Epidermal melanocyte (primary cell): ENCODE results near the gene C17orf107.

Source experiments
- DNase-seq: peaks from one replicate; pipeline ENCODE4 v3.0.0; 2011; ENCODE audit warnings: low spot score; ENCODE audit not compliant: insufficient read length

Gene C17orf107

GRCh38 chr17:4872786-4873185 is 26.6 kb upstream of the C17orf107 start:
- DNase-seq: no peak

GRCh38 chr17:4877089-4877488 is 22.2 kb upstream of the C17orf107 start:
- DNase-seq: no peak

GRCh38 chr17:4879601-4880000 is 19.7 kb upstream of the C17orf107 start:
- no peak for DNase-seq

- DNase-seq: no peak
These were observed 18.5 kb upstream of the C17orf107 start for GRCh38 chr17:4880857-4881256.

GRCh38 chr17:4881761-4882555 is 17.4 kb upstream of the C17orf107 start:
- DNase-seq: no peak

- DNase-seq: no peak
These were observed 14.8 kb upstream of the C17orf107 start for GRCh38 chr17:4884489-4884888.

- DNase-seq: no peak
These were observed 12.5 kb upstream of the C17orf107 start for GRCh38 chr17:4886830-4887229.

GRCh38 chr17:4887581-4887980 is 11.8 kb upstream of the C17orf107 start:
- DNase-seq: no peak

GRCh38 chr17:4891411-4892410 is 7.6 kb upstream of the C17orf107 start:
- peak; percentile 1 for DNase-seq

GRCh38 chr17:4892499-4893221 is 6.7 kb upstream of the C17orf107 start:
- no peak for DNase-seq

- DNase-seq: peak; percentile 4
These were observed 6.1 kb upstream of the C17orf107 start for GRCh38 chr17:4893272-4893671.

- DNase-seq: peak; percentile 2
These were observed 5.4 kb upstream of the C17orf107 start for GRCh38 chr17:4893721-4894560.

GRCh38 chr17:4895121-4895520 is 4.2 kb upstream of the C17orf107 start:
- no peak for DNase-seq

- peak; percentile 4 for DNase-seq
These were observed 3.5 kb upstream of the C17orf107 start for GRCh38 chr17:4895657-4896331.

- peak; percentile 4 for DNase-seq
These were observed 2.8 kb upstream of the C17orf107 start for GRCh38 chr17:4896332-4897197.

- peak; percentile 5 for DNase-seq
These were observed 2.1 kb upstream of the C17orf107 start for GRCh38 chr17:4897198-4897687.

- no peak for DNase-seq
These were observed 1.6 kb upstream of the C17orf107 start for GRCh38 chr17:4897785-4898184.

- peak; percentile 10 for DNase-seq
These were observed 985 bp upstream of the C17orf107 start for GRCh38 chr17:4898351-4898750.

- DNase-seq: no peak
These were observed 409 bp upstream of the C17orf107 start for GRCh38 chr17:4898927-4899326.
